Measurements from ENCODE around the gene SMYD3.

The SMYD3 gene

DNA sequence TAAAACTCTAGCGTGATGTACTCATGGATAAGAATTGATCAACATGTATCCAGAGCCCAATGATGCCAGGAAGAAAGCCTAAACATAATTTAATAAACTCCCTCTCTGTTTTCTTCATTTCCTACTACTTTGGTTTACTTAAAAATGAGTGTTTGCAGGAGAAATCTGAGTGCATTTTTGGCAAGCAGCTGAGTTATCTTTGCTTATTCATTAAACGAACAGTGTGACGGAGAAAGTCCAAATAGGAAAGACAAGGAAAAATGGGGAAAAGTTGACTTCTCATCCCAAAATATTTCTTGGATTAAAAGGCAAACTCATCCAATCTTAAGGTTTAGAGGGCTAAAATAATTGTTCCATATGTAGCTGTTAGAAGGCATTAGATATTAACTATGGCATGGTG is 496.7 kb downstream of the SMYD3 start:
- no peak overlapping the region for H3K4me3 ChIP-seq (replicated peaks; ENCODE audit: low read depth, low read length)
- TF ChIP-seq CTCF (IDR thresholded peaks at IDR 0.05; ENCODE audit: insufficient read depth, low read length, poor library complexity, severe bottlenecking): no peak
- H3K27me3 ChIP-seq (replicated peaks; ENCODE audit: control insufficient read depth, insufficient read depth, low read length): no peaks in the 10 kb centered on the region
- no peak for DNase-seq (ENCODE audit: extremely low read depth, insufficient read length)
- no peaks in the 10 kb centered on the region for H3K36me3 ChIP-seq (ENCODE audit: control insufficient read depth, insufficient read depth, low read length)

DNA sequence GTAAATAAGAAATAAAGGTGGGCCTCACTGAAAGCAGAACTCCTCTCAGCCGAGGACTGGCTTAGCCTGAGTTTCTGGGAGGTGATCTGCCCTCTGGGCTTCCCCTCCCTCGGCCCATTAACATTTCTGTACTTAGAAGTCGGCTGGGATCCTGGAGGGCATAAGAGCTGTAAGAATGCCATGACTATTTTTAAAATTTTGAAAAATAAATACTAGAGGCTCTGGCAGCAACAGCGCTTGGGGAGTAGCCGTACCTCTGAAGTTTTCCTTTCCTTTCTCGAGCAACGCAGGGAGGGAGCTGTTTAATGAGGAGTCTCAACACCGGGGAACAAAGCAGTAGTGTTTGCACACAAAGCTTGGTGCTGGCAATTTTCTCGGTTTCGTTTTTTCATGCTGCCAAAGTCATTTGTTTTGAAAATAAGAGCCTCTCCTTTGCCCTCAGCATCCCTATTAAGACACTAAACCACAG is 498.7 kb downstream of the SMYD3 start:
- no peak for TF ChIP-seq CTCF (IDR thresholded peaks at IDR 0.05; ENCODE audit: insufficient read depth, low read length, poor library complexity, severe bottlenecking)
- DNase-seq (ENCODE audit: extremely low read depth, insufficient read length): no peak
- H3K36me3 ChIP-seq (ENCODE audit: control insufficient read depth, insufficient read depth, low read length): no peaks in the 10 kb centered on the region
- H3K4me3 ChIP-seq (replicated peaks; ENCODE audit: low read depth, low read length): no peak overlapping the region
- H3K27me3 ChIP-seq (replicated peaks; ENCODE audit: control insufficient read depth, insufficient read depth, low read length): no peaks in the 10 kb centered on the region

DNA sequence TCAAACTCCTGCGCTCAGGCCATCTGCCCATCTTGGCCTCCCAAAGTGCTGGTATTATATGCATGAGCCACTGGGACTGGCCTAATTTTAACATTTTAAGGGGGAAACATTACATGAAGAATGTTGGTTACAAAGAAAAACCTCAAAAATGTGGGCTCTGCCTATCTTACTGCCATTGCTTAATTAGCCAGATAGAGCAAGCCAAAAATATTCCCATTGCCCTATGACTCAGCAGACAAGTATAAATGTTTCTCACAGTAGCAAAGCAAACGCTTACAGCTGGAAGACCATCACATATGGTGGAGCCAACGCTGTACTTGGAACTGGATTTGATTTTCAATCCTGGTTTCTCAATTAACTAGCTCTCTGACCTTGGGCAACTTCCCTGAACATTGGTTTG is 502.0 kb downstream of the SMYD3 start:
- Histone ChIP-seq H3K36me3 (ENCODE audit: control insufficient read depth, insufficient read depth, low read length) (no peaks in the 10 kb centered on the region), H3K4me3 (replicated peaks; ENCODE audit: low read depth, low read length) (no peak overlapping the region), H3K27me3 (replicated peaks; ENCODE audit: control insufficient read depth, insufficient read depth, low read length) (no peaks in the 10 kb centered on the region)
- no peak for DNase-seq (ENCODE audit: extremely low read depth, insufficient read length)
- TF ChIP-seq CTCF (IDR thresholded peaks at IDR 0.05; ENCODE audit: insufficient read depth, low read length, poor library complexity, severe bottlenecking): no peak

- no peaks in the 10 kb centered on the region for H3K27me3 ChIP-seq (replicated peaks; ENCODE audit: control insufficient read depth, insufficient read depth, low read length)
- H3K4me3 ChIP-seq (replicated peaks; ENCODE audit: low read depth, low read length): no peak overlapping the region
- TF ChIP-seq CTCF (IDR thresholded peaks at IDR 0.05; ENCODE audit: insufficient read depth, low read length, poor library complexity, severe bottlenecking): no peak
- no peak for DNase-seq (ENCODE audit: extremely low read depth, insufficient read length)
- no peaks in the 10 kb centered on the region for H3K36me3 ChIP-seq (ENCODE audit: control insufficient read depth, insufficient read depth, low read length)
Measured at GRCh38 chr1:246004301-246004700, 502.8 kb downstream of the SMYD3 start.

DNA sequence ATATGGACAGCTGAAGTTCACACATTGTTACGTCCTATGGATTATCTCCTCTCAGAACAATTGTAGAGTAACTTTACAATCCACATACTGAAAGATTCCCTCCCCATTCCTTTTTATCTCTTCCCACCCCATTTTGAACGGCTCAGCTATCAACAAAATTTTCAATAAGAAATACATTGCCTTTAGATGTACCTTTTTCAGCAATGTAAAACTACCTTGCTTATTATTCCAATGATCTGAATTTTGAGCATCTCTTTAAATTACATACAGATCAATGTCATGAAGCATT is 503.7 kb downstream of the SMYD3 start:
- no peak for TF ChIP-seq CTCF (IDR thresholded peaks at IDR 0.05; ENCODE audit: insufficient read depth, low read length, poor library complexity, severe bottlenecking)
- DNase-seq (ENCODE audit: extremely low read depth, insufficient read length): no peak
- Histone ChIP-seq H3K36me3 (ENCODE audit: control insufficient read depth, insufficient read depth, low read length) (no peaks in the 10 kb centered on the region), H3K4me3 (replicated peaks; ENCODE audit: low read depth, low read length) (no peak overlapping the region), H3K27me3 (replicated peaks; ENCODE audit: control insufficient read depth, insufficient read depth, low read length) (no peaks in the 10 kb centered on the region)

DNA sequence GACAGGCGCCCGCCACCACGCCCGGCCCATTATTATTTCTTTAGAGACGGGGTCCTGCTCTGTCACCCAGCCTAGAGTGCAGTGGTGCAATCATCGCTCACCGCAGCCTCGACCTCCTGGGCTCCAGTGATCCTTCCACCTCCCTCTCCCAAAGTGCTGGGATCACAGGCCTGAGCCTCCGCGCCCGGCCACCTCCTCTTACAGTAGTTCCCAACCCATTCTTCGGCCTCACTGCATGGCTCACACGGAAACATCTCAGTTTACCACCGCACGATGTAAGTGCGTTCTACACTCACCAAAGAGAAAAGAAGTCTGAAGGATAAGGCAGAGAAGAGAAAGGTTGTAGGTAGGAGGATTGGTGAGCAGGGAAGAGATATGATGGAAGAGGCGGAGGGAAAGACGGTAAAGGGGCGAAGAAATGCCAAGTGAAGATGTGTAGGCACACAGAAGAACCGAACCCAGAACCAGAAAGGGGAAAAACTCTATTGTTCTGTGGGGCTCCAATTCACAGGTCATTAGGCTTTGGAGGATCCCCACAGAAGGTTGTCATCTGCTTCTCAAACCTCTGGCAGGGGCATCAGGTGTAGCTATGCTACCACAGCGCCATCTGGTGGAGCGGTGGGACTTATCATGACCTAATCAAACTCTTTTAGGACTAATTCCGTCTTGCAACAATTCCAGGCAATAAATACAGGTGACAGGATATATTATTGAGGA is 504.2 kb downstream of the SMYD3 start:
- TF ChIP-seq CTCF (IDR thresholded peaks at IDR 0.05; ENCODE audit: insufficient read depth, low read length, poor library complexity, severe bottlenecking): peak; percentile 77
- H3K4me3 ChIP-seq (replicated peaks; ENCODE audit: low read depth, low read length): no peak overlapping the region
- DNase-seq (ENCODE audit: extremely low read depth, insufficient read length): peak; percentile 26
- no peaks in the 10 kb centered on the region for H3K36me3 ChIP-seq (ENCODE audit: control insufficient read depth, insufficient read depth, low read length)
- H3K27me3 ChIP-seq (replicated peaks; ENCODE audit: control insufficient read depth, insufficient read depth, low read length): no peaks in the 10 kb centered on the region

All from GM06990 (cell line).